ENCODE data around the gene ZNF460. TPM values are rescaled to one million over a fixed set of nuclear protein-coding genes. Genes with fewer than 3 reads are reported as not detected.

ZNF460 gene
- total and polyA plus RNA-seq, 3 donors from 2014 or later, result 5.0 to 65.9 (median 59.5) TPM

DNA sequence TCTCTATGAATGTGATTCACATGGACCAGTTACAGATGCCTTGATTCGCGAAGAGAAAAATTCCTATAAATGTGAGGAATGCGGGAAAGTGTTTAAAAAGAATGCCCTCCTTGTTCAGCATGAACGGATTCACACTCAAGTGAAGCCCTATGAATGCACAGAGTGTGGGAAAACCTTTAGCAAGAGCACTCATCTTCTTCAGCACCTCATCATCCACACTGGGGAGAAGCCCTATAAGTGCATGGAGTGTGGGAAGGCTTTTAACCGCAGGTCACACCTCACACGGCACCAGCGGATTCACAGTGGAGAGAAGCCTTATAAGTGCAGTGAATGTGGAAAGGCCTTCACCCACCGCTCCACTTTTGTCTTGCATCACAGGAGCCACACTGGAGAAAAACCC, 47.7 kb downstream of the ZNF460 start:
- TF ChIP-seq, protein P1, sequence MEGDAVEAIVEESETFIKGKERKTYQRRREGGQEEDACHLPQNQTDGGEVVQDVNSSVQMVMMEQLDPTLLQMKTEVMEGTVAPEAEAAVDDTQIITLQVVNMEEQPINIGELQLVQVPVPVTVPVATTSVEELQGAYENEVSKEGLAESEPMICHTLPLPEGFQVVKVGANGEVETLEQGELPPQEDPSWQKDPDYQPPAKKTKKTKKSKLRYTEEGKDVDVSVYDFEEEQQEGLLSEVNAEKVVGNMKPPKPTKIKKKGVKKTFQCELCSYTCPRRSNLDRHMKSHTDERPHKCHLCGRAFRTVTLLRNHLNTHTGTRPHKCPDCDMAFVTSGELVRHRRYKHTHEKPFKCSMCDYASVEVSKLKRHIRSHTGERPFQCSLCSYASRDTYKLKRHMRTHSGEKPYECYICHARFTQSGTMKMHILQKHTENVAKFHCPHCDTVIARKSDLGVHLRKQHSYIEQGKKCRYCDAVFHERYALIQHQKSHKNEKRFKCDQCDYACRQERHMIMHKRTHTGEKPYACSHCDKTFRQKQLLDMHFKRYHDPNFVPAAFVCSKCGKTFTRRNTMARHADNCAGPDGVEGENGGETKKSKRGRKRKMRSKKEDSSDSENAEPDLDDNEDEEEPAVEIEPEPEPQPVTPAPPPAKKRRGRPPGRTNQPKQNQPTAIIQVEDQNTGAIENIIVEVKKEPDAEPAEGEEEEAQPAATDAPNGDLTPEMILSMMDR (IDR thresholded peaks at IDR 0.05), result no peak
- no peak for TF ChIP-seq POLR2A (IDR thresholded peaks at IDR 0.05)
- Histone ChIP-seq H3K4me3 (no peak overlapping the region), H3K27me3 (no peaks in the 10 kb centered on the region), H3K9me3 (no peaks in the 10 kb centered on the region), H3K27ac (no peak overlapping the region), H3K4me1 (no peaks in the 10 kb centered on the region), H3K36me3 (ENCODE audit: low read depth, missing control alignments) (no peaks in the 10 kb centered on the region)
- 94 to 99% methylated on average over 8 of the region's 8 CpGs for WGBS, 2 donors
- intact Hi-C loops (cut with DNase I; ENCODE audit: low total_unique reads), result no loop called here
- no peak for DNase-seq

DNA sequence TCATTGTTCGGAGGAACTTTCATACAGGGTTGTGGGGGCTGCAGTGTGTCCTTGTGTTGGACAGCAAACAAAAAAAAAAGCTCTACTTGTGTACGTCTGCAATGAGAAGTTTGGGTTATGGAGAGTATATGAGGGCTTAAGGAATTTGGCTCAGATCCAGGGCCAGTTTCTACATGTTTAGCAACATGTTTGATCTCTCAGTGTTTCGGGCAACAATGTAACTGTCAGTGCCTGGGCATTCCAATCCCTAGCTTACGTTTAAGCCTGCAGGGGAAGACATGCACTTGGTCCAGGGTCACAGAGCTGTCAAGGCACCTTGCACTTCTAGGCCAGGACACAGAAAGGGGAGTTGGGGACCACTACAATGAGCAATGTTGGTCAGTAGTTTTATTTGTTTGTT, 53.9 kb downstream of the ZNF460 start:
- peak; percentile 64 for DNase-seq
- Histone ChIP-seq H3K9me3 (no peaks in the 10 kb centered on the region), H3K27ac (no peak overlapping the region), H3K36me3 (ENCODE audit: low read depth, missing control alignments) (no peaks in the 10 kb centered on the region), H3K4me1 (no peaks in the 10 kb centered on the region), H3K4me3 (no peak overlapping the region), H3K27me3 (no peaks in the 10 kb centered on the region)
- WGBS, 2 donors, result 53 to 64% methylated on average over 4 of the region's 4 CpGs
- intact Hi-C loops (cut with DNase I; ENCODE audit: low total_unique reads), result no loop called here
- TF ChIP-seq, protein P1 (IDR thresholded peaks at IDR 0.05), result no peak
- TF ChIP-seq POLR2A (IDR thresholded peaks at IDR 0.05), result no peak

DNA sequence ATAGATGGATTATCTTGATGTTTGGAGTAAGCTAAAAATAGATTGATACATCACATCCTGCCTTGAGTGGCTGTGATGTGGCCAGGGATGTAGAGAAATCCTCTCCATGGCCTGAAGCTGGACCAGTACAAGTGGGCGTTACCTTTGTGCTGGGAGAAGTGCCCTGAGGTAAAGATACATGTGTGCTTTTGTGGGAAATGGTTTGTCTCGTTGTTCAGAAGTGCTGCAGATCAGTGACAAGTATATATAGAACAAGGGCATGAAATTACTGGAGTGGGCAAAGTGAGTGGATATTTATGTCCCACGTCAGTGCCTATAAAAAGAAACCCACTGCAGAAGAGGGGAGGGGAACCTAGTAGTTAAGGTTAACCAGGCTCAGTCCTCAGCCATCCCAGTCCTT, 58.6 kb downstream of the ZNF460 start:
- intact Hi-C loops (cut with DNase I; ENCODE audit: low total_unique reads), result no loop called here
- no peak for TF ChIP-seq POLR2A (IDR thresholded peaks at IDR 0.05)
- TF ChIP-seq, protein P1 (IDR thresholded peaks at IDR 0.05), result no peak
- Histone ChIP-seq H3K4me1 (no peaks in the 10 kb centered on the region), H3K36me3 (ENCODE audit: low read depth, missing control alignments) (no peaks in the 10 kb centered on the region), H3K27me3 (no peaks in the 10 kb centered on the region), H3K4me3 (no peak overlapping the region), H3K9me3 (no peaks in the 10 kb centered on the region), H3K27ac (no peak overlapping the region)
- DNase-seq, result no peak
- 73 to 78% methylated on average over 3 of the region's 3 CpGs for WGBS, 2 donors

DNA sequence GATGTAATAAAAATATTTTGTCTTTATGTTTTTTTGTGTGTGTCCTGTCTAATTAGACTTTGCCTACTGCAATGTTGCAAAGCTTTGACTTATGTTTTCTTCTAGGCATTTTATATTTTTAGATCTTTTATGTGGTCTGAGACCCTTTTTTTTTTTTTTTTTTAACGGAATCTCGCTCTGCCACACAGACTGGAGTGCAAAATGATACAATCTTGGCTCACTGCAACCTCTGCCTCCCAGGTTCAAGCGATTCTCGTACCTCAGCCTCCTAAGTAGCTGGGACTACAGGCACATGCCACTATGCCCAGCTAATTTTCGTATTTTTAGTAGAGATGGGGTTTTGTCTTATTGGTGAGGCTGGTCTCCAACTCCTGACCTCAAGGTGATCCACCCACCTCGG, 62.3 kb downstream of the ZNF460 start:
- Histone ChIP-seq H3K4me1 (no peaks in the 10 kb centered on the region), H3K4me3 (no peak overlapping the region), H3K27me3 (no peaks in the 10 kb centered on the region), H3K9me3 (no peaks in the 10 kb centered on the region), H3K36me3 (ENCODE audit: low read depth, missing control alignments) (no peaks in the 10 kb centered on the region), H3K27ac (no peak overlapping the region)
- intact Hi-C loops (cut with DNase I; ENCODE audit: low total_unique reads), result no loop called here
- TF ChIP-seq, protein P1 (IDR thresholded peaks at IDR 0.05), result no peak
- TF ChIP-seq POLR2A (IDR thresholded peaks at IDR 0.05), result no peak
- WGBS, 2 donors, result 80 to 81% methylated on average over 6 of the region's 6 CpGs
- DNase-seq, result no peak

Other genes starting within 250 kb of the ZNF460 start
- 1 to 10 TPM; 2.9 to 4.6 TPM for gene USP29, start 160.5 kb upstream of the ZNF460 start, total RNA-seq
- gene USP29, start 160.5 kb upstream of the ZNF460 start, polyA plus RNA-seq (ENCODE audit: insufficient read depth, low read depth, low replicate concordance), result 9.9 TPM
- under 1 TPM in 1 of 2 donors, not detected in 1; 0.19 TPM for gene ZIM3, start 135.3 kb upstream of the ZNF460 start, total RNA-seq
- gene ZIM3, start 135.3 kb upstream of the ZNF460 start, polyA plus RNA-seq (ENCODE audit: insufficient read depth, low read depth, low replicate concordance), result not detected
- gene DUXA, start 113.0 kb upstream of the ZNF460 start, total RNA-seq, result under 1 TPM; 0.31 to 0.87 TPM
- gene DUXA, start 113.0 kb upstream of the ZNF460 start, polyA plus RNA-seq (ENCODE audit: insufficient read depth, low read depth, low replicate concordance), result not detected
- 10 to 100 TPM; 47.6 to 48.3 TPM for gene ZNF264, start 89.0 kb upstream of the ZNF460 start, total RNA-seq
- gene ZNF264, start 89.0 kb upstream of the ZNF460 start, polyA plus RNA-seq (ENCODE audit: insufficient read depth, low read depth, low replicate concordance), result 28.7 TPM
- 10 to 100 TPM; 33.8 to 35.1 TPM for gene AURKC, start 49.5 kb upstream of the ZNF460 start, total RNA-seq
- gene AURKC, start 49.5 kb upstream of the ZNF460 start, polyA plus RNA-seq (ENCODE audit: insufficient read depth, low read depth, low replicate concordance), result 109 TPM
- gene ZNF805, start 39.9 kb upstream of the ZNF460 start, total RNA-seq, result 10 to 100 TPM; 19.6 to 23.0 TPM
- gene ZNF805, start 39.9 kb upstream of the ZNF460 start, polyA plus RNA-seq (ENCODE audit: insufficient read depth, low read depth, low replicate concordance), result 6.8 TPM
- 10 to 100 TPM; 11.3 to 12.3 TPM for gene ZNF543, start 40.0 kb downstream of the ZNF460 start, total RNA-seq
- 4.7 TPM for gene ZNF543, start 40.0 kb downstream of the ZNF460 start, polyA plus RNA-seq (ENCODE audit: insufficient read depth, low read depth, low replicate concordance)
- gene ZNF304, start 70.8 kb downstream of the ZNF460 start, total RNA-seq, result 10 to 100 TPM; 10.8 to 11.4 TPM
- gene ZNF304, start 70.8 kb downstream of the ZNF460 start, polyA plus RNA-seq (ENCODE audit: insufficient read depth, low read depth, low replicate concordance), result 9.5 TPM
- gene TRAPPC2B, start 83.1 kb downstream of the ZNF460 start, total RNA-seq, result 10 to 100 TPM; 30.2 to 31.2 TPM
- gene TRAPPC2B, start 83.1 kb downstream of the ZNF460 start, polyA plus RNA-seq (ENCODE audit: insufficient read depth, low read depth, low replicate concordance), result 24.0 TPM
- 10 to 100 TPM in 1 of 2 donors, 1 to 10 TPM in 1; 7.8 to 11.8 TPM for gene ZNF547, start 83.1 kb downstream of the ZNF460 start, total RNA-seq
- gene ZNF547, start 83.1 kb downstream of the ZNF460 start, polyA plus RNA-seq (ENCODE audit: insufficient read depth, low read depth, low replicate concordance), result 4.7 TPM
- gene ZNF548, start 109.4 kb downstream of the ZNF460 start, total RNA-seq, result 10 to 100 TPM; 35.4 to 39.3 TPM
- 14.6 TPM for gene ZNF548, start 109.4 kb downstream of the ZNF460 start, polyA plus RNA-seq (ENCODE audit: insufficient read depth, low read depth, low replicate concordance)
- gene ZNF17, start 130.7 kb downstream of the ZNF460 start, total RNA-seq, result 10 to 100 TPM; 19.8 to 25.5 TPM
- gene ZNF17, start 130.7 kb downstream of the ZNF460 start, polyA plus RNA-seq (ENCODE audit: insufficient read depth, low read depth, low replicate concordance), result 7.4 TPM
- 10 to 100 TPM; 11.2 to 14.1 TPM for gene ZNF749, start 154.8 kb downstream of the ZNF460 start, total RNA-seq
- gene ZNF749, start 154.8 kb downstream of the ZNF460 start, polyA plus RNA-seq (ENCODE audit: insufficient read depth, low read depth, low replicate concordance), result 7.9 TPM
- gene VN1R1, start 176.7 kb downstream of the ZNF460 start, total RNA-seq, result 1 to 10 TPM; 5.3 to 7.8 TPM
- gene VN1R1, start 176.7 kb downstream of the ZNF460 start, polyA plus RNA-seq (ENCODE audit: insufficient read depth, low read depth, low replicate concordance), result 0.44 TPM
- 10 to 100 TPM; 39.8 to 57.3 TPM for gene ZNF772, start 197.1 kb downstream of the ZNF460 start, total RNA-seq
- 7.6 TPM for gene ZNF772, start 197.1 kb downstream of the ZNF460 start, polyA plus RNA-seq (ENCODE audit: insufficient read depth, low read depth, low replicate concordance)
- gene ZNF419, start 207.3 kb downstream of the ZNF460 start, total RNA-seq, result 10 to 100 TPM; 15.1 to 23.6 TPM
- 10.1 TPM for gene ZNF419, start 207.3 kb downstream of the ZNF460 start, polyA plus RNA-seq (ENCODE audit: insufficient read depth, low read depth, low replicate concordance)
- gene ZNF773, start 219.5 kb downstream of the ZNF460 start, total RNA-seq, result 10 to 100 TPM; 31.2 to 33.3 TPM
- 7.3 TPM for gene ZNF773, start 219.5 kb downstream of the ZNF460 start, polyA plus RNA-seq (ENCODE audit: insufficient read depth, low read depth, low replicate concordance)
- gene ZNF549, start 246.9 kb downstream of the ZNF460 start, total RNA-seq, result 10 to 100 TPM; 12.8 to 13.5 TPM
- gene ZNF549, start 246.9 kb downstream of the ZNF460 start, polyA plus RNA-seq (ENCODE audit: insufficient read depth, low read depth, low replicate concordance), result 6.9 TPM